IPS DF 4.7 (cell line): ENCODE data around the gene GCFC2.

ENCODE experiments used
- DNase-seq: peaks from one replicate; pipeline ENCODE4 v3.0.0-alpha.2; 2013; ENCODE audit warnings: low spot score; ENCODE audit errors: extremely low read depth

Gene GCFC2

DNA sequence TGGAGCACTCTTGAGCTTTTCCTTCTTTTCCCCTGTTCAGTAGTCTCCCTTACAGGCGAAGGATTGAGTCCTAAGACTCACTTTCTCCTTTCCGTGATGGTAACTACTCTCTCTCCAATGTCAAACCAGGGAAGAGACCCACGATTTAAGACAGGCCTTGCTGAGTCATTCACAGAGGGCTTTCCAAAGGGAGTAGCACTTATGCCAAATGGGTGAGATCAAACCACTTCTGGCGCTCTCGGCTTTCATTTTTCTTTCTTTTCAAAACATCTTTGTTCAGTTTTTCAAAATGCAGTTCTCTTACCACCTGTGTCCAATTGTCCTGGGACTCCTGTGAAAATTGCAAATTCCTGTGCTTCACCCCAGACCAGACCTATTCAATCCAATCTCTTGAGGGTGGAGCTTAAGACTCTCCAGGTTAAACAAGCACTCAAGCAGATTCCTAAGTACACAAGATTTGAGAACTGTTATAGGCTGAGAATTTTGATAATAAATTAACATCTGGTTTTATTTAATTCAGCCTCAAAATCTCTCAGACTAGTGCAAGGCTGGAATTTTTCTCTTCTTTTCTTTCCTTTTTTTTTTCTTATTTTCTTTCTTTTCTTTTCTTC is 78.5 kb downstream of the GCFC2 start:
- no peak for DNase-seq

DNA sequence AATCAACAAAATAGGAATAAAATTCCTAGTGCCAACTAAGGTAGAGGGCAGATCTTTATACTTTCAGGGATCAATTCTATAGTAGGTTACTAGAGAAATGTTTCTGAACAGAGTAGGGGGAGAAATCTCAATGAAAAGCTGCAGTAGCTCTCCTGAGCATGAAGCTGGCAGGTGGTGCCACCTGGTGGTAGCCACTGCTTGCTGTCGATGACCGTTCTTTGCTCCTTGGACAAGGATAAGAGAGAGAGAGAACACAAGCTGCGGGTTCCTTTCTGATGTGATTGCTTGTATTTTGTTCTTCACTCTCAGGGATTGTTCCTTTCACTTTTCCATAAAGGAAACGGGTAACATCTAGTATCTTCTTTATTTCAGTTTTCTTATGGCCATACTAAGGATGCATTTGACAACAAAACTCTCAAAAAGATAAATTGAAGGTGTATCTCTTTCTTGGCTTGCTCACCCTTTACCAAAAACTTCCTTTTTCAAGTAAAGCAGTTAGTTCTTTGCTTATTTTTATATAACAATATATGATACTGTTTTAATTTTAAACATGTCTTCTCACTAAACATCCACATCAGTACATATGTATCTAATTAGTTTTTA is 82.7 kb downstream of the GCFC2 start:
- DNase-seq, result no peak

DNA sequence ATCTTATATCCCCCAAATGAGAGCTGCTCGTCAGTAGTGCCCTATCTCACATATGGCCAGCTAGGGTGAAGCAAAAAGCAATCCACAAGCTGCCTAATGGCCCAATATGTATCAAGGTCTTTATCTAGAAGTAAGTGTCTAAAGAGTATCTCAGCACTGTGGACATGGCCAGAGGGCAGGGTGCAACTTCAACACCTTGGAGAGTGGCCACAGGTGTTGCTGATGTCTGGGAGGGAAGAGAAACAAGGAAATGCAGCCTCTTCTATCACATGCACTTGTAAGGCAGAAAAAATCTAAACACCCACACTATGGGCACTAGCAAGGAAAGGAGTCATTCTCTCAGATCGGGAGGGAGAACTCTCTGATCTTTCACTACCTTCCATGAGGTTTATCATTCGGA is 87.8 kb downstream of the GCFC2 start:
- DNase-seq, result no peak

DNA sequence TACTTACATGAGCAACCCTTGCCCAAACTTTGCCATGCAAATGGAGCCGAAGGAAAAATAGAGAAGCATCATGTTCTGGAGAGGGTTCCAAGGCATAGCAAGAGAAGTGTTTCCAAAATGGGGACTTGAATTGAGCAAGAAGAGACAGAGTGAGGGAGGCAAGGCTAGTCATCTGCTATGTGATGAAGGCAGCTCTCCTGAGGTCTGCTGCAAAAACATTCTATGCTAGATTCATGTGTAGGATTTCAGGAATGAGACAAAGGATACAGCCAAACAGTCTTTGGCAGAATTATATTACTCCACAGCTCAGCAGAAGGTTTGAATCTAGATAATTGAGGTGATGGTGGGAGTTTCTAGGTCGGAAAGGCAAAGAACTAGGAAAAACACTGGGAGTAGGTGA is 88.2 kb downstream of the GCFC2 start:
- no peak for DNase-seq

DNA sequence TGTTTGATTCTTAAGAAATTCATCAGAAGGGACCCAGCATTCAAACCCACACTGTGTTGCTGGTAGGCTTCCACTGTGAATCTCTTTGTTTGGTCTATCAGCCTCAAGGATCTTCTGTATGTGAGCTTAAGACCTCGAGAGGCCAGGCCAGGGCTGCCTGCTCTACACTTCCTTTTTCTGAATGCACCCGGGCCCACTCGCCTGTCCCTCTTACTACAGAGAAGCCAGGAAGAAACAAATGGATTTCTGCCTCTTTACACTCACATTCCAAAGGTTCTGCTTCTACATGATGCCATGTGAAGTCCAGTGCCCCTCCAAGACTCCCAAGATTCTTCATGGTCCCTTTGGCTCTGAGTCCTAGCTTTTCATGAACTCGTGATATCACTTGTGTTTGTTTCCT is 89.5 kb downstream of the GCFC2 start:
- DNase-seq, result no peak

DNA sequence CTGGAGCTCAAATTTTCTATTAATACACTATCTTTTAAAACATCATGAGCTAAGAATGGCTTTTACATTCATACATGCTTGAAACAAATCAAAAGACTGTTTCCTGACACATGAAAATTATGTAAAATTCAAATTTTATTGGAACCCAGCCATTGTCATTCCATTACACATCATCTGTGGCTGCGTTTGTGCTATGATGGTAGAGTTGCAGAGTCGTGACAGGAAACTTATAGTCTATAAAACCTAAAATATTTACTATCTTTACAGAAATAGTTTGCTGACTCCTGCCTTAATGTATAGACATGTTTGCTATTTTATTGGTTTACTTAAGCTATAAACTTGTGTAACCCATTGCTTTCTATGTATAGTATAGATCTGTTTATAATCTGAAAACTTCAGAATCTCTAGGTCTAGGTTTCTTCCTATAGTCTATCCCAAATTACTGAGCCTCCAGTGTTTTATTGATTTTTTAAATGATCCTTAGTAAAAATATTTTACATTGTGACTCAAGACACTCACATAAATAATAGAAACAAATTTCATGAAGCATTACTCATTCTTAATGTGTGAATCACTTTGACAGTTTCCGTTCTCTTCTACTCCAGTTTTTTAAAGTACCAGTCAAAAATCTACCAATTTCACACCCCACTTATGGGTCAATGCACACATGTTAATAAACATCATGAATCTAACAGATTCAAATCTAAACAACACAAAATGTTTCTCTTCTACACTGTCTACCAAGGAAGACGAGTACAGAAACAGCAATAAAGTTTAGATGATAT is 90.6 kb downstream of the GCFC2 start:
- no peak for DNase-seq

DNA sequence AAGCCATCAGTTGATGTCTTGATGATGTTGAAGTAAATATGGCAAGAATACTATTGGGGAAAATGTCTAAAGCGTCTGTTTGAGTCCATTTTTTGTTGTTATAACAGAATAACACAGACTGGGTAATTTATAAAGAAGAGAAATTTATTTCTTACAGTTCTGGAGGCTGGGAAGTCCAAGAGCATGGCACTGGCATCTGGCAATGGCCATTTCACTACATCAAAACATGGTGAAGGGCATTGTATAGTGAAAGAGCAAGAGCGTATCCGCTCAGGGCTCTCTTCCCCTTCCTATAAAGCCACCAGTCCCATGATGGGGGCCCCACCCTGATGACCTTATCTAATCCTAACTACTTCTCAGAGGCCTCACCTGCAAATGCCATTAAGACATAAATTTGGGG is 93.8 kb downstream of the GCFC2 start:
- DNase-seq, result no peak

DNA sequence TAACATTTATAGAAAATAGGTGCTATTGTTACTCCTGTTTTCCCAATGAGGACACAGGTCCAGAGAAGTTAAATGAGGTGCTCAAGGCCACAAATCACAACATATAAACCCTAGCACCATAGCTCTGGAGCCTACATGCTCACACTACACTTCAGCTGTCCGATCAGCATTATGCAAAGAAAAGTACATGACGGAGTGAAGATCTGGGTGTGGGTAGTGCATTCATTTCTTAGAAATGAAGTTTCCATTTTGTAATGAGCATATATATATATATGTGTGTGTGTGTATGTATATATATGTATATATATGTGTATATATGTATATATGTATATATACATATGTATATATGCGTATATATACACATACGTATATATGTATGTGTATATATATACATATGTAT is 94.3 kb downstream of the GCFC2 start:
- DNase-seq, result no peak

DNA sequence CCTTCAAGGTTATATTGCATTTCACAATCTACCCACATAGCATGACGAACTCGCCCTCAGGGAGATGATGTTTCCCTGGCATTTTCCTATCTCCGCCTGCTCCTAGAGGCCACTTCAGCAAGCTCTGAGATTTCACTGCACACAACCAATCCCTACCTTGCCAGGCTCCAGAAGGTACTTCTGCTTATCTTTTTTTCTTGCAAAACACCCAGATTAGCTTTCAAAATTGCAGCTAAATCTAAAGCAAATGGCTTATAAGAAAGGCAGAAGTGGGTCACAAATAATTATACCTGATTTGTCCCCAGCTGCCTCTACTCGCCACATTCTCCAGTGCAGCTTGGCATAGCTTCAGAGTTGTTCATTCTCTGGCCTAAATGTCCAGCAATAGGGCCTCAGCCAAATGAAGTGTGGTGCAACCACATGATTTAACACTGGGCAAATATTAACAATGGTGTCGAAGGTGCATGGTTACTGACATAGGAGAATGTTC is 96.5 kb downstream of the GCFC2 start:
- no peak for DNase-seq

DNA sequence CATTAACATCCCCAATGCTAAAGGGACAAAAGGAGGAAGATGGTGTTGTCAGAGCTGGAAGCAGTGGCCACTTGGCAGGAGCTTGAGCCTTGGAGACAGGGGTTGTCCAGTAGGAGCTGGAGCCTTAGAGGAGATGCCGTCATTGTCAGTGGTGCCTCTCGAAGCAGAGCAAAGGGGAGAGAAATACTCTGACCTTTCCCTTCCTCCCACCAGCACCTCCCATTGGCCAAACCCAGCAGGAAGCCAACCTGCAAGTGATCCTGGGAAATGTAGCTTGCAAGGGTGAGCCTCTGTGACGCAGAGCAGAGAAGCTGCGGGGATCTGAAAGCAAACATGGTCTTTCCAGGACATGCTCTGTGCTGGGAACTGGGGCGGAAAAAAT is 97.9 kb downstream of the GCFC2 start:
- DNase-seq, result no peak
